ENCODE results near the gene ATP6V0C. TPM values are rescaled to one million over a fixed set of nuclear protein-coding genes. Genes with fewer than 3 reads are reported as not detected.

ATP6V0C gene
- total and polyA plus RNA-seq, 2 of the 8 experiments (the other 6 are each of a cell fraction or from before 2014, with no cell fraction given): 125 to 176 TPM

GRCh38 chr16:2464333-2464732, 49.4 kb upstream of the ATP6V0C start:
- H3K79me1 ChIP-seq (ENCODE audit: low read depth, low read length): peaks cover 10% of the 10 kb centered on the region
- POLR2A ChIA-PET (ENCODE audit: partially characterized antibody): interaction anchor here (0.7 kb wide), 1 partner anchor 236 kb away, joined by 3 read pairs; no protein-coding TSS in a partner anchor
- no peak overlapping the region for H3K4ac ChIP-seq (replicated peaks; ENCODE audit: insufficient read length, low read depth, low read length)
- peaks cover 0 to 16% (median 8%) of the 10 kb centered on the region in 4 experiments; a peak in 4 of 8 replicates for H3K36me3 ChIP-seq (ENCODE audit: control insufficient read depth in 2 of 4, insufficient read depth in 4 of 4, low read length in 3 of 4)
- peaks cover 2 to 7% of the 10 kb centered on the region in 2 experiments for H4K20me1 ChIP-seq (replicated peaks in 1 of 2; ENCODE audit: control insufficient read depth in 1 of 2, insufficient read depth in 2 of 2, low read length in 2 of 2)
- H2BK5ac ChIP-seq (ENCODE audit: low read depth, low read length): no peak overlapping the region
- DNase-seq (ENCODE audit: low read depth in 1 of 2, low spot score in 2 of 2): no peak
- no peaks in the 10 kb centered on the region for H3K9me3 ChIP-seq (ENCODE audit: insufficient read depth in 2 of 2, low read depth in 1 of 2, low read length in 1 of 2)
- no peak overlapping the region for H2AK5ac ChIP-seq (ENCODE audit: low read depth, low read length)
- no peak overlapping the region for H3K14ac ChIP-seq (ENCODE audit: insufficient read length)
- H3K18ac ChIP-seq (ENCODE audit: extremely low read depth, low read length): no peak overlapping the region
- H3K23ac ChIP-seq (ENCODE audit: insufficient read length): no peak overlapping the region
- H2BK15ac ChIP-seq (ENCODE audit: low read length): no peak overlapping the region
- no peak overlapping the region for H4K8ac ChIP-seq (ENCODE audit: extremely low read depth, insufficient read depth, low read length)
- no peak overlapping the region for H2BK20ac ChIP-seq (ENCODE audit: low read length)
- no peak overlapping the region for H3K4me3 ChIP-seq (ENCODE audit: extremely low read depth in 1 of 4, insufficient read depth in 2 of 4, low read depth in 3 of 4, low read length in 4 of 4)
- WGBS, 2 experiments (ENCODE audit: extremely low coverage in 1 of 2, insufficient coverage in 1 of 2, insufficient read length in 1 of 2, insufficient replicate concordance in 2 of 2, low coverage in 1 of 2, low lambda C conversion rate in 2 of 2, missing lambda C conversion rate in 1 of 2): 99% methylated on average over 10 of the region's 12 CpGs; no CpG with 5 or more reads in 1 of the 2 experiments
- peaks cover 0 to 12% (median 9%) of the 10 kb centered on the region in 4 experiments; a peak in 5 of 7 replicates for H3K27me3 ChIP-seq (replicated peaks in 1 of 4; ENCODE audit: control insufficient read depth in 3 of 4, extremely low read depth in 1 of 4, insufficient read depth in 3 of 4, low read length in 3 of 4)
- peaks cover 0 to 6% of the 10 kb centered on the region in 2 experiments; a peak in 2 of 4 replicates for H3K79me2 ChIP-seq (ENCODE audit: control insufficient read depth in 1 of 2, insufficient read depth in 2 of 2, low read length in 2 of 2)
- peaks cover 22% of the 10 kb centered on the region; the same call in 1 of the 2 replicates for H3K23me2 ChIP-seq (ENCODE audit: low read depth, low read length)
- no peak overlapping the region for H3K56ac ChIP-seq (replicated peaks; ENCODE audit: insufficient read length, low read depth, low read length)
- no peak overlapping the region for H4K5ac ChIP-seq (ENCODE audit: insufficient read length, low read depth, low read length)
- H2BK120ac ChIP-seq (replicated peaks; ENCODE audit: low read depth, low read length): no peak overlapping the region
- no peak overlapping the region for H3K9ac ChIP-seq (replicated peaks in 1 of 4; ENCODE audit: extremely low read depth in 1 of 4, low read depth in 3 of 4, low read length in 3 of 4)
- H2BK12ac ChIP-seq (ENCODE audit: low read depth, low read length): no peak overlapping the region
- H3K4me2 ChIP-seq (ENCODE audit: insufficient read depth in 1 of 2, low read depth in 2 of 2, low read length in 2 of 2): no peak overlapping the region
- H2AFZ ChIP-seq (ENCODE audit: low read length): no peak overlapping the region
- FAIRE-seq: no peak
- H4K91ac ChIP-seq (replicated peaks; ENCODE audit: insufficient read length, low read length): no peak overlapping the region
- H3K4me1 ChIP-seq (replicated peaks in 1 of 4; ENCODE audit: control insufficient read depth in 3 of 4, insufficient read depth in 4 of 4, low read length in 3 of 4): peaks cover 0 to 25% (median 22%) of the 10 kb centered on the region in 4 experiments; a peak in 6 of 7 replicates
- CTCF ChIA-PET (ENCODE audit: partially characterized antibody): interaction anchor here (0.6 to 3.1 kb wide), 3 partner anchors 11 to 37 kb away, joined by 3 to 18 read pairs (median 3); no protein-coding TSS in a partner anchor
- H3K27ac ChIP-seq (ENCODE audit: low read depth, low read length): no peak overlapping the region
- no peak for TF ChIP-seq HDAC2 (IDR thresholded peaks at IDR 0.05; ENCODE audit: borderline replicate concordance in 1 of 2, low read depth in 2 of 2, low read length in 2 of 2)
- no peak for TF ChIP-seq USF2 (IDR thresholded peaks at IDR 0.05; ENCODE audit: low read length)
- no peak for TF ChIP-seq EP300 (IDR thresholded peaks at IDR 0.05; ENCODE audit: borderline replicate concordance in 1 of 2, low read depth in 2 of 2, low read length in 2 of 2)
- no peak for TF ChIP-seq YY1 (IDR thresholded peaks at IDR 0.05; ENCODE audit: low read depth, low read length)
- no peak for TF ChIP-seq SAP30 (IDR thresholded peaks at IDR 0.05; ENCODE audit: insufficient read depth, insufficient replicate concordance, low read length)
- no peak for TF ChIP-seq RBBP5 (IDR thresholded peaks at IDR 0.05; ENCODE audit: borderline replicate concordance, low read depth, low read length)
- no peak for TF ChIP-seq CHD1 (IDR thresholded peaks at IDR 0.05; ENCODE audit: low read depth, low read length)
- TF ChIP-seq BRCA1 (IDR thresholded peaks at IDR 0.05; ENCODE audit: low read depth, low read length): no peak
- TF ChIP-seq CREB1 (IDR thresholded peaks at IDR 0.05): no peak
- no peak for TF ChIP-seq CBX5 (IDR thresholded peaks at IDR 0.05; ENCODE audit: low read depth, low read length)

All from H1 (cell line).